ENCODE measurements around the gene AMN1.

AMN1 gene

GRCh38 chr12:31728917-31729640 is at the start of gene AMN1:
Gene AMN1, minus strand, starts transcription at chr12:31729021. Its CDS starts 13 bp downstream, at chr12:31729008.
- H3K4me3 ChIP-seq (ENCODE audit: low read length), result peak within 1 kb of the TSS; percentile 55
- peak; percentile 6 for TF ChIP-seq CTCF (IDR thresholded peaks at IDR 0.05; ENCODE audit: insufficient read depth, low read depth, low read length, missing control alignments)
- peak; percentile 99 for DNase-seq (ENCODE audit: low read depth)

- TF ChIP-seq CTCF (IDR thresholded peaks at IDR 0.05; ENCODE audit: insufficient read depth, low read depth, low read length, missing control alignments), result no peak
- H3K4me3 ChIP-seq (ENCODE audit: low read length), result no peak overlapping the region
- peak; percentile 25 for DNase-seq (ENCODE audit: low read depth)
Measured at GRCh38 chr12:31773867-31774266, 45.0 kb upstream of the AMN1 start.

- no peak for TF ChIP-seq CTCF (IDR thresholded peaks at IDR 0.05; ENCODE audit: insufficient read depth, low read depth, low read length, missing control alignments)
- H3K4me3 ChIP-seq (ENCODE audit: low read length), result no peak overlapping the region
- no peak for DNase-seq (ENCODE audit: low read depth)
Measured at GRCh38 chr12:31773223-31773750, 44.5 kb upstream of the AMN1 start.

GRCh38 chr12:31772685-31773222 is 43.9 kb upstream of the AMN1 start:
- DNase-seq (ENCODE audit: low read depth), result no peak
- H3K4me3 ChIP-seq (ENCODE audit: low read length), result no peak overlapping the region
- TF ChIP-seq CTCF (IDR thresholded peaks at IDR 0.05; ENCODE audit: insufficient read depth, low read depth, low read length, missing control alignments), result no peak

GRCh38 chr12:31772186-31772585 is 43.4 kb upstream of the AMN1 start:
- TF ChIP-seq CTCF (IDR thresholded peaks at IDR 0.05; ENCODE audit: insufficient read depth, low read depth, low read length, missing control alignments), result no peak
- no peak for DNase-seq (ENCODE audit: low read depth)
- H3K4me3 ChIP-seq (ENCODE audit: low read length), result no peak overlapping the region

GRCh38 chr12:31768046-31768445 is 39.2 kb upstream of the AMN1 start:
- no peak overlapping the region for H3K4me3 ChIP-seq (ENCODE audit: low read length)
- no peak for TF ChIP-seq CTCF (IDR thresholded peaks at IDR 0.05; ENCODE audit: insufficient read depth, low read depth, low read length, missing control alignments)
- no peak for DNase-seq (ENCODE audit: low read depth)

Data from epithelial cell of esophagus (primary cell).